IMR-90 (cell line): ENCODE data around the gene VAT1L. TPM values are rescaled to one million over a fixed set of nuclear protein-coding genes. Genes with fewer than 3 reads are reported as not detected.

Experiments used
- ATAC-seq: fragments of 200-7000 bp; cut with Tn5 transposase; 2 replicates; pipeline ENCODE4 v1.9.1; 2020; ENCODE audit warnings: low read depth, mild to moderate bottlenecking, moderate library complexity
- BruUV-seq: library from RNA; stranded (reverse); fragments of 400-500 nt; replicated peaks from 2 replicates; lab custom pipeline; 2021; lab: Mats Ljungman, UMichigan
- CTCF ChIA-PET: fragments of 300-600 bp; formaldehyde crosslinking; extraction: SDS; loops from one replicate; lab custom pipeline; 2021; ENCODE audit warnings: antibody characterized with exemption; lab: Yijun Ruan, JAX
- POLR2A ChIA-PET: fragments of 300-600 bp; sonication (Branson Sonifier 250); formaldehyde crosslinking; loops from one replicate; lab custom pipeline; 2022; ENCODE audit warnings: antibody characterized with exemption; ENCODE audit not compliant: unreplicated experiment; lab: Charles Lee
- DNase-seq: peaks from one replicate; pipeline ENCODE4 v3.0.0; 2013
- H2AFZ ChIP-seq: replicated peaks from 2 replicates; pipeline ENCODE3; 2013; ENCODE audit warnings: low read length, mild to moderate bottlenecking; ENCODE audit not compliant: poor library complexity
- H2AK5ac ChIP-seq: 2 replicates; pipeline ENCODE4 v1.6.1; 2013; ENCODE audit warnings: low read depth, low read length, inconsistent platforms
- H2AK9ac ChIP-seq: replicated peaks from 2 replicates; pipeline ENCODE3; 2013; ENCODE audit warnings: mild to moderate bottlenecking, low read depth, low read length, moderate library complexity; ENCODE audit not compliant: poor library complexity
- H2BK120ac ChIP-seq: 2 replicates; pipeline ENCODE4 v1.6.1; 2013; ENCODE audit warnings: low read depth, low read length, inconsistent platforms
- H2BK15ac ChIP-seq: 3 replicates; pipeline ENCODE4 v1.6.1; 2013; ENCODE audit warnings: low read depth, low read length, inconsistent platforms
- H2BK20ac ChIP-seq: 2 replicates; pipeline ENCODE4 v1.6.1; 2013; ENCODE audit warnings: low read depth, mild to moderate bottlenecking, inconsistent platforms, low read length, moderate library complexity
- H2BK5ac ChIP-seq: 2 replicates; pipeline ENCODE4 v1.6.1; 2013; ENCODE audit warnings: mild to moderate bottlenecking, low read depth, low read length, inconsistent platforms; ENCODE audit not compliant: poor library complexity, severe bottlenecking
- H3K14ac ChIP-seq: replicated peaks from 2 replicates; pipeline ENCODE4 v1.6.1; 2013; ENCODE audit warnings: low read depth, low read length, inconsistent platforms
- H3K18ac ChIP-seq: 2 replicates; pipeline ENCODE4 v1.6.1; 2013; ENCODE audit warnings: low read depth, low read length, control low read depth
- H3K23ac ChIP-seq: 2 replicates; pipeline ENCODE4 v1.6.1; 2013; ENCODE audit warnings: low read depth, low read length, inconsistent platforms
- H3K27ac ChIP-seq: 2 replicates; pipeline ENCODE4 v1.5.1; 2013; ENCODE audit warnings: mild to moderate bottlenecking, control low read depth, low read length; ENCODE audit not compliant: insufficient read depth
- H3K27me3 ChIP-seq: 2 replicates; pipeline ENCODE4 v1.6.1; 2013; ENCODE audit warnings: low read length; ENCODE audit not compliant: control insufficient read depth, insufficient read depth
- H3K36me3 ChIP-seq: 2 replicates; pipeline ENCODE4 v1.6.1; 2013; ENCODE audit warnings: low read length, mixed read lengths; ENCODE audit not compliant: control insufficient read depth, insufficient read depth
- H3K4ac ChIP-seq: 2 replicates; pipeline ENCODE4 v1.6.1; 2013; ENCODE audit warnings: low read depth, low read length, inconsistent platforms
- H3K4me1 ChIP-seq: 2 replicates; pipeline ENCODE4 v1.6.1; 2013; ENCODE audit warnings: low read length, mixed read lengths; ENCODE audit not compliant: control insufficient read depth, insufficient read depth
- H3K4me2 ChIP-seq: 2 replicates; pipeline ENCODE4 v1.6.1; 2013; ENCODE audit warnings: low read depth, mild to moderate bottlenecking, control low read depth, low read length, moderate library complexity
- H3K4me3 ChIP-seq: 2 replicates; pipeline ENCODE4 v1.5.1; 2013; ENCODE audit warnings: low read depth, mild to moderate bottlenecking, control low read depth, low read length, moderate library complexity; ENCODE audit not compliant: insufficient read depth
- H3K56ac ChIP-seq: 2 replicates; pipeline ENCODE4 v1.6.1; 2013; ENCODE audit warnings: low read length, inconsistent platforms; ENCODE audit not compliant: insufficient read depth; ENCODE audit errors: extremely low read depth
- H3K79me1 ChIP-seq, 2 experiments: 2 replicates each; pipeline ENCODE4 v1.6.1; 2013; ENCODE audit warnings: low read length in 2 of 2, inconsistent platforms in 1 of 2, low read depth in 1 of 2
- H3K9ac ChIP-seq: 2 replicates; pipeline ENCODE4 v1.6.1; 2013; ENCODE audit warnings: low read depth, low read length, control low read depth
- H3K9me1 ChIP-seq: 2 replicates; pipeline ENCODE4 v1.6.1; 2013; ENCODE audit warnings: low read length, inconsistent platforms; ENCODE audit not compliant: insufficient read depth
- H3K9me3 ChIP-seq: 2 replicates; pipeline ENCODE4 v1.6.1; 2013; ENCODE audit warnings: low read length; ENCODE audit not compliant: control insufficient read depth, insufficient read depth
- H4K20me1 ChIP-seq: 2 replicates; pipeline ENCODE4 v1.6.1; 2013; ENCODE audit warnings: low read length, inconsistent platforms; ENCODE audit not compliant: insufficient read depth
- H4K5ac ChIP-seq: 2 replicates; pipeline ENCODE4 v1.6.1; 2013; ENCODE audit warnings: mild to moderate bottlenecking, low read depth, low read length, control low read depth
- H4K8ac ChIP-seq, 2 experiments: 2 replicates each; pipeline ENCODE4 v1.6.1; 2013; ENCODE audit warnings: low read depth in 2 of 2, low read length in 2 of 2, control low read depth in 1 of 2, inconsistent platforms in 1 of 2
- H4K91ac ChIP-seq: 2 replicates; pipeline ENCODE4 v1.6.1; 2013; ENCODE audit warnings: low read depth, low read length, inconsistent platforms; ENCODE audit not compliant: insufficient read depth
- BHLHE40 ChIP-seq: fragments of 150-350 bp; IDR thresholded peaks from 2 replicates; pipeline ENCODE4 v1.6.1; 2016; ENCODE audit warnings: mild to moderate bottlenecking, low read depth, low read length
- CEBPB ChIP-seq: IDR thresholded peaks from 2 replicates; pipeline ENCODE4 v1.6.1; 2012; ENCODE audit warnings: low read depth, low read length, improper control_type of control experiment
- CHD1 ChIP-seq: IDR thresholded peaks from 2 replicates; pipeline ENCODE4 v1.6.1; 2012; ENCODE audit warnings: low read depth, low read length, improper control_type of control experiment
- CTCF ChIP-seq: conservative IDR thresholded peaks from 2 replicates; pipeline ENCODE4 v1.5.1; 2012; ENCODE audit warnings: mild to moderate bottlenecking, low read depth, low read length, improper control_type of control experiment
- ELK1 ChIP-seq: fragments of 150-350 bp; IDR thresholded peaks from 2 replicates; pipeline ENCODE4 v1.6.1; 2016; ENCODE audit warnings: low read depth, mild to moderate bottlenecking, low read length, moderate library complexity, borderline replicate concordance
- FOS ChIP-seq: fragments of 150-350 bp; IDR thresholded peaks from 2 replicates; pipeline ENCODE4 v1.6.1; 2016; ENCODE audit warnings: low read depth, low read length
- MAFK ChIP-seq: IDR thresholded peaks from 2 replicates; pipeline ENCODE4 v1.6.1; 2012; ENCODE audit warnings: low read depth, low read length, improper control_type of control experiment
- MAZ ChIP-seq: IDR thresholded peaks from 2 replicates; pipeline ENCODE4 v1.6.1; 2012; ENCODE audit warnings: low read depth, mild to moderate bottlenecking, low read length, improper control_type of control experiment, moderate library complexity, borderline replicate concordance
- MXI1 ChIP-seq: IDR thresholded peaks from 2 replicates; pipeline ENCODE4 v1.6.1; 2012; ENCODE audit warnings: low read depth, mild to moderate bottlenecking, low read length, moderate library complexity, borderline replicate concordance
- NFE2L2 ChIP-seq: fragments of 150-350 bp; IDR thresholded peaks from 2 replicates; pipeline ENCODE4 v1.6.1; 2016; ENCODE audit warnings: low read depth, mild to moderate bottlenecking, low read length
- POLR2A ChIP-seq: IDR thresholded peaks from 2 replicates; pipeline ENCODE4 v1.6.1; 2012; ENCODE audit warnings: mild to moderate bottlenecking, low read depth, low read length
- RAD21 ChIP-seq: IDR thresholded peaks from 2 replicates; pipeline ENCODE4 v1.6.1; 2012; ENCODE audit warnings: low read length, improper control_type of control experiment
- RCOR1 ChIP-seq: IDR thresholded peaks from 2 replicates; pipeline ENCODE4 v1.6.1; 2012; ENCODE audit warnings: mild to moderate bottlenecking, low read length, improper control_type of control experiment; ENCODE audit not compliant: insufficient replicate concordance
- RFX5 ChIP-seq: IDR thresholded peaks from 2 replicates; pipeline ENCODE4 v1.8.0; 2012; ENCODE audit warnings: low read depth, mild to moderate bottlenecking, low read length, moderate library complexity
- SMC3 ChIP-seq: fragments of 150-350 bp; IDR thresholded peaks from 2 replicates; pipeline ENCODE4 v1.6.1; 2016; ENCODE audit warnings: low read depth, mild to moderate bottlenecking, antibody characterized with exemption, low read length, moderate library complexity
- WGBS, 2 experiments: methylation state at CpG; one replicate each; pipeline versions ENCODE4 v1.1.5 to v1.1.7; 2013; ENCODE audit warnings: missing lambda C conversion rate in 2 of 2; ENCODE audit not compliant: insufficient read length in 1 of 2; ENCODE audit errors: extremely low coverage in 2 of 2; 5-methylcytosine and 5-hydroxymethylcytosine counted together
- dilution Hi-C: fragments of 300-500 bp; cut with HindIII; formaldehyde crosslinking; loops from one replicate; pipeline ENCODE4 v1.14.3; 2018; ENCODE audit warnings: low sequenced_read_pairs; ENCODE audit not compliant: unreplicated experiment
- in situ Hi-C: fragments of 300-500 bp; cut with MboI; formaldehyde crosslinking; loops from 3 replicates; pipeline ENCODE4 v1.14.3; 2019; ENCODE audit warnings: low sequenced_read_pairs, inconsistent platforms, mixed read lengths
- intact Hi-C: fragments of 100-400 bp; cut with micrococcal nuclease; formaldehyde crosslinking; loops from 2 replicates; pipeline ENCODE4 v1.10.0; 2022
- polyA plus RNA-seq, 3 experiments: library from polyadenylated mRNA; depleted of rRNA; stranded (reverse); fragments of >200 nt; gene quantifications; 2 replicates each; pipeline ENCODE4 v1.2.3, GENCODE V29; 2012; ENCODE audit warnings: low replicate concordance in 1 of 3
- total RNA-seq: library from RNA; depleted of rRNA; stranded (reverse); fragments of >200 nt; gene quantifications from 2 replicates; pipeline ENCODE4 v1.2.3, GENCODE V29; 2012
- TF ChIP-seq, protein P1 (sequence below): fragments of 150-350 bp; IDR thresholded peaks from 2 replicates; pipeline ENCODE4 v1.6.1; 2017; ENCODE audit warnings: mild to moderate bottlenecking, antibody characterized with exemption, low read length, low read depth

VAT1L gene
- total and polyA plus RNA-seq, 2 of the 4 experiments (the other 2 are of a cell fraction), result 15.4 to 18.5 TPM

- Histone ChIP-seq H3K9me3 (no peaks in the 10 kb centered on the region), H2BK15ac (no peak overlapping the region), H3K56ac (no peak overlapping the region), H2BK5ac (no peak overlapping the region), H3K4me1 (peaks cover 4% of the 10 kb centered on the region), H3K36me3 (no peaks in the 10 kb centered on the region), H2AK9ac (peak overlapping the region; percentile 11), H3K14ac (0 out of 2 replicates have a peak overlapping the region, but pooled peaks have one; percentile 14), H3K4ac (peak overlapping the region; percentile 32), H2BK120ac (no peak overlapping the region; the same call in 1 of the 2 replicates), H3K27ac (no peak overlapping the region), H2BK20ac (no peak overlapping the region), H4K5ac (no peak overlapping the region), H2AK5ac (peak overlapping the region; percentile 39; the same call in 1 of the 2 replicates), H3K79me1 (0 out of 4 replicates have a peak, but pooled peaks cover 0 to 3% of the 10 kb centered on the region in 2 experiments), H3K4me3 (no peak overlapping the region), H3K4me2 (no peak overlapping the region), H3K18ac (no peak overlapping the region), H4K20me1 (no peaks in the 10 kb centered on the region), H3K27me3 (no peaks in the 10 kb centered on the region), H4K8ac (no peak overlapping the region), H2AFZ (no peak overlapping the region), H3K9me1 (peaks cover 15% of the 10 kb centered on the region; the same call in 1 of the 2 replicates), H3K9ac (no peak overlapping the region), H4K91ac (no peak overlapping the region), H3K23ac (no peak overlapping the region)
- 93% methylated on average over 5 of the region's 13 CpGs; no CpG with 5 or more reads in 1 of the 2 experiments for WGBS, 2 experiments
- in situ Hi-C loops, result no loop called here
- no TSS peak for BruUV-seq
- TF ChIP-seq FOS, result no peak
- TF ChIP-seq MXI1, result no peak
- no peak for TF ChIP-seq SMC3
- TF ChIP-seq RCOR1, result no peak
- TF ChIP-seq BHLHE40, result no peak
- no peak for TF ChIP-seq CEBPB
- no peak for TF ChIP-seq NFE2L2
- TF ChIP-seq POLR2A, result no peak
- no peak for TF ChIP-seq CTCF
- no peak for TF ChIP-seq ELK1
- TF ChIP-seq MAZ, result no peak
- TF ChIP-seq, protein P1, sequence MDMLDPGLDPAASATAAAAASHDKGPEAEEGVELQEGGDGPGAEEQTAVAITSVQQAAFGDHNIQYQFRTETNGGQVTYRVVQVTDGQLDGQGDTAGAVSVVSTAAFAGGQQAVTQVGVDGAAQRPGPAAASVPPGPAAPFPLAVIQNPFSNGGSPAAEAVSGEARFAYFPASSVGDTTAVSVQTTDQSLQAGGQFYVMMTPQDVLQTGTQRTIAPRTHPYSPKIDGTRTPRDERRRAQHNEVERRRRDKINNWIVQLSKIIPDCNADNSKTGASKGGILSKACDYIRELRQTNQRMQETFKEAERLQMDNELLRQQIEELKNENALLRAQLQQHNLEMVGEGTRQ, result no peak
- no peak for TF ChIP-seq RFX5
- no peak for TF ChIP-seq RAD21
- no peak for TF ChIP-seq CHD1
- no peak for TF ChIP-seq MAFK
- intact Hi-C loops, result no loop called here
- ATAC-seq (no peak), DNase-seq (no peak)
- ChIA-PET POLR2A (no interaction called here), CTCF (no interaction called here)
- dilution Hi-C loops, result no loop called here
Measured at GRCh38 chr16:77849646-77850258, 61.4 kb downstream of the VAT1L start.
